MM.1S (cell line): ENCODE results near the gene SSBP4.

Experiments
- DNase-seq: peaks from one replicate; pipeline ENCODE4 v3.0.0-alpha.2; 2015
- H2AFZ ChIP-seq: fragments of 300-600 bp; sonication (generic); 2 replicates; pipeline ENCODE4 v1.6.0; 2016; ENCODE audit warnings: antibody characterized with exemption, low read length
- H3F3A ChIP-seq: fragments of 300-600 bp; sonication (generic); 2 replicates; pipeline ENCODE4 v1.6.1; 2016; ENCODE audit warnings: mild to moderate bottlenecking, antibody characterized with exemption, low read length, moderate library complexity, mixed read lengths; ENCODE audit not compliant: insufficient read depth
- H3K27ac ChIP-seq: fragments of 300-600 bp; sonication (generic); 2 replicates; pipeline ENCODE4 v1.5.1; 2016; ENCODE audit warnings: mild to moderate bottlenecking, low read length
- H3K27me3 ChIP-seq: fragments of 300-600 bp; sonication (generic); replicated peaks from 2 replicates; pipeline ENCODE4 v1.6.0; 2016; ENCODE audit warnings: low read length; ENCODE audit not compliant: insufficient read depth
- H3K36me3 ChIP-seq: fragments of 300-600 bp; sonication (generic); replicated peaks from 2 replicates; pipeline ENCODE4 v1.6.1; 2016; ENCODE audit warnings: mild to moderate bottlenecking, low read length, mixed read lengths; ENCODE audit not compliant: insufficient read depth
- H3K4me1 ChIP-seq: fragments of 300-600 bp; sonication (generic); 2 replicates; pipeline ENCODE4 v1.6.1; 2016; ENCODE audit warnings: low read length, mixed read lengths
- H3K4me2 ChIP-seq: fragments of 300-600 bp; sonication (generic); 2 replicates; pipeline ENCODE4 v1.6.0; 2016; ENCODE audit warnings: low read depth, low read length
- H3K4me3 ChIP-seq: fragments of 300-600 bp; sonication (generic); 2 replicates; pipeline ENCODE4 v1.5.1; 2016; ENCODE audit warnings: low read length, mixed read lengths
- H3K79me2 ChIP-seq: fragments of 300-600 bp; sonication (generic); 2 replicates; pipeline ENCODE4 v1.6.1; 2016; ENCODE audit warnings: mixed run types, low read length, mixed read lengths
- H3K9ac ChIP-seq: fragments of 300-600 bp; sonication (generic); 2 replicates; pipeline ENCODE4 v1.6.1; 2016; ENCODE audit warnings: low read length, mixed read lengths
- H3K9me2 ChIP-seq: fragments of 300-600 bp; sonication (generic); replicated peaks from 2 replicates; pipeline ENCODE4 v1.6.1; 2016; ENCODE audit warnings: mild to moderate bottlenecking, low read length, mixed read lengths; ENCODE audit not compliant: insufficient read depth
- H3K9me3 ChIP-seq: fragments of 300-600 bp; sonication (generic); replicated peaks from 2 replicates; pipeline ENCODE4 v1.6.1; 2016; ENCODE audit warnings: mild to moderate bottlenecking, low read length, mixed read lengths; ENCODE audit not compliant: insufficient read depth
- H4K20me1 ChIP-seq: fragments of 300-600 bp; sonication (generic); 2 replicates; pipeline ENCODE4 v1.6.1; 2016; ENCODE audit warnings: mild to moderate bottlenecking, low read length, moderate library complexity, mixed read lengths; ENCODE audit not compliant: insufficient read depth
- EZH2 ChIP-seq: fragments of 300-600 bp; sonication (generic); optimal IDR thresholded peaks from 2 replicates; pipeline ENCODE3; 2017; ENCODE audit warnings: low read depth, mild to moderate bottlenecking, antibody characterized with exemption, low read length, mixed read lengths
- EZH2phosphoT487 ChIP-seq: fragments of 300-600 bp; sonication (generic); IDR thresholded peaks from 2 replicates; pipeline ENCODE4 v1.6.1; 2018; ENCODE audit warnings: antibody characterized with exemption, low read length
- TF ChIP-seq, protein P1 (sequence below): fragments of 300-600 bp; sonication (generic); IDR thresholded peaks from 2 replicates; pipeline ENCODE4 v1.5.1; 2016; ENCODE audit warnings: antibody characterized with exemption, low read length, mixed read lengths

Gene SSBP4

GRCh38 chr19:18449552-18449951 lies 30.4 kb downstream of the SSBP4 start:
- Histone ChIP-seq H3K27me3 (no peaks in the 10 kb centered on the region), H3K9me2 (no peaks in the 10 kb centered on the region), H3K4me3 (no peak overlapping the region), H3K4me1 (no peaks in the 10 kb centered on the region), H3K79me2 (peaks cover 28% of the 10 kb centered on the region), H4K20me1 (peaks cover 3% of the 10 kb centered on the region), H3K9me3 (no peaks in the 10 kb centered on the region), H3K36me3 (peaks cover 9% of the 10 kb centered on the region), H3K4me2 (no peak overlapping the region), H3K9ac (no peak overlapping the region), H3F3A (no peaks in the 10 kb centered on the region), H3K27ac (no peak overlapping the region), H2AFZ (no peak overlapping the region)
- TF ChIP-seq EZH2 (no peak), EZH2phosphoT487 (no peak)
- TF ChIP-seq, protein P1, sequence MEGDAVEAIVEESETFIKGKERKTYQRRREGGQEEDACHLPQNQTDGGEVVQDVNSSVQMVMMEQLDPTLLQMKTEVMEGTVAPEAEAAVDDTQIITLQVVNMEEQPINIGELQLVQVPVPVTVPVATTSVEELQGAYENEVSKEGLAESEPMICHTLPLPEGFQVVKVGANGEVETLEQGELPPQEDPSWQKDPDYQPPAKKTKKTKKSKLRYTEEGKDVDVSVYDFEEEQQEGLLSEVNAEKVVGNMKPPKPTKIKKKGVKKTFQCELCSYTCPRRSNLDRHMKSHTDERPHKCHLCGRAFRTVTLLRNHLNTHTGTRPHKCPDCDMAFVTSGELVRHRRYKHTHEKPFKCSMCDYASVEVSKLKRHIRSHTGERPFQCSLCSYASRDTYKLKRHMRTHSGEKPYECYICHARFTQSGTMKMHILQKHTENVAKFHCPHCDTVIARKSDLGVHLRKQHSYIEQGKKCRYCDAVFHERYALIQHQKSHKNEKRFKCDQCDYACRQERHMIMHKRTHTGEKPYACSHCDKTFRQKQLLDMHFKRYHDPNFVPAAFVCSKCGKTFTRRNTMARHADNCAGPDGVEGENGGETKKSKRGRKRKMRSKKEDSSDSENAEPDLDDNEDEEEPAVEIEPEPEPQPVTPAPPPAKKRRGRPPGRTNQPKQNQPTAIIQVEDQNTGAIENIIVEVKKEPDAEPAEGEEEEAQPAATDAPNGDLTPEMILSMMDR, result no peak
- DNase-seq, result no peak

DNA sequence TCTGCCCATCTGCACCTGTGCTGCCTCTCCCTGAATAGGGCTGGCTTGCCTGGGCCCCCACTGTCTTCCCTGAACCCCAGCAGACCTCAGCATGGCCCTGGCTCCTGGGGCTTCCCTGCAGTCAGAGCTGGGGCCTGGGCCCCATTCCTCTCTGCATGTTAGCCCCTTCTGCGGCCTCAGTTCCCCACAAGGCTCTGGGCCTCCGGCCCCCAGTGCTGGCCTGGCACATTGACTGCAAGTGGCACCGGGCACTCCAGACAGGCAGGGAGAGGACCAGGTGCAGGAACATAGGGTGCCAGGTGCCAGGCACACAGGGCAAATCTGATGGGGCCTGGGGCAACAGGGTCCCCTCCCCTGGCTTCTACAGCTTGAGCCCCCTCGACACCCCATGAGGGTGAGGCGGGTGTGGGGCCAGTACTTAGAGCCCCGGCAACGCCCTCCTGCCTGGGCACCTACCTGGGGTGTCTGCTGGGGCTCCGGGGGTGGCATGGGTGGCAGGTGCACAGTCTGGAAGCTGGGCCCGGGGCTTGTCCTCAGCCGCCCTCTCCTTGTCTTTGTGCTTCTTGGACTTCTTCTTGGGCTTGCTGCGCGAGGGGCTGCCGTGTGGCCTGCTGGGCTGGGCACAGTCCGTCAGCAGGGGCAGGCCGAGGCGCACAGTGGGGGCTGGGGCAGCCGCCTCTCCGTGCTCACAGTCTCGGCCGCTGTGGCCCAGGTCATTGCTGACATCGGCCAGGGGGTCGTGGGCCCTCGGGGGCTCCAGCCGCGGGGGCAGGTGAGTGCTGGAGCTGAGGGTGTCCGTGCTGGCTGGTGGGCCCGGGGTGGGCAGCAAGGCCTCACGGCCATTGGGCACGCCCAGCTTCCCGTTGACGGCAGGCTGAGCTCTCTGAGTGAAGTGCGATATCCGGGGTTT lies 31.1 kb downstream of the SSBP4 start:
- no peak for TF ChIP-seq EZH2
- no peak for TF ChIP-seq EZH2phosphoT487
- TF ChIP-seq, protein P1, result no peak
- Histone ChIP-seq H3K4me1 (no peaks in the 10 kb centered on the region), H2AFZ (no peak overlapping the region), H3F3A (no peaks in the 10 kb centered on the region), H3K27ac (no peak overlapping the region), H3K79me2 (peaks cover 28% of the 10 kb centered on the region), H3K4me3 (no peak overlapping the region), H3K9me2 (no peaks in the 10 kb centered on the region), H3K9ac (no peak overlapping the region), H4K20me1 (peaks cover 3% of the 10 kb centered on the region), H3K27me3 (no peaks in the 10 kb centered on the region), H3K9me3 (no peaks in the 10 kb centered on the region), H3K4me2 (no peak overlapping the region), H3K36me3 (peaks cover 9% of the 10 kb centered on the region)
- no peak for DNase-seq

DNA sequence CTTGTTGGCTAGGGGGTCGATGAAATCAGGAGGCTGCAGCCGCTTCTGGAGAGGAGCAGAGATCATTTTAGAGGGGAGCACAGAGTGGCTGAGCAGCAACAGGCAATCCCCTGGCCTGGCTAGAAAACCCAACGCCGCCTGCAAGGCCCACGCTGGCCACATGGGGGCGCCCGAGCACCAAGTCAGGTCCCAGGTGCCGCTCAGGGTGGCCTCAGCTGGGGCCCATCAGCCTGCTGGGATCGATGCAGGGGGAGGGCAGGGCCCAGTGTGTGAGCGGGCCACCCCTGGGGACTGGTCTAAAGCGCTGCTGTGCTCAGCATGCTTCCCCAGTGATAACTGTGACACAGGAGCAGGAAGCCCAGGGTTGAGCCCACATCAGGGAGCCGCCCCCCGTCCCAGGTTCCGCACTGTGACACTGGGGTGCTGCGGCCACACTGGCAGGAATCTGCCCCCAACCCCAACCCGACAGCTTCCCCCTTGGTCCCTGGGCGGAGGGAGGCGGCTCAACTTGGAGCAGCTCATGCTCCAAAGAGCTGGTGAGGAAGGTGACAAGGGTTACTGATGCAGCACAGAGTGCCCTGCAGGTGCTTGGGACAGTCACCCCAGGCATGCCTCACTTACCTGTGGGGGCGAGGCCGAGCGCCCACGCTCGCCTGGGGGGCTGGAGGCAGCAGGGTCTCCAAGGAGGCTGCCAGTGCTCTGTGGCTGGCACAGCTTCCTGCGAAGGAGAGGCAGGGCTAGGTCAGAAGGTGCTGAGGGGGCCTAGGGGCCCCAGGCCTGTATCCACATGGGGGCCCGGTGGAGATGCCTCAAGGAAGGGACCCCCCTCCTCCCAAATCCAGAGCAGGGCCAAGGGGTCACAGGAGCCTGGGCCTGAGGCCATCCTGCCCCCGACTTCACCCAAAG lies 32.0 kb downstream of the SSBP4 start:
- Histone ChIP-seq H3K27me3 (no peaks in the 10 kb centered on the region), H3K79me2 (peaks cover 28% of the 10 kb centered on the region), H3K36me3 (peaks cover 7% of the 10 kb centered on the region), H2AFZ (no peak overlapping the region), H4K20me1 (peaks cover 3% of the 10 kb centered on the region), H3K27ac (no peak overlapping the region), H3K9me3 (no peaks in the 10 kb centered on the region), H3F3A (no peaks in the 10 kb centered on the region), H3K4me1 (no peaks in the 10 kb centered on the region), H3K4me2 (no peak overlapping the region), H3K9me2 (no peaks in the 10 kb centered on the region), H3K9ac (no peak overlapping the region), H3K4me3 (no peak overlapping the region)
- TF ChIP-seq, protein P1, result peak; percentile 92
- no peak for TF ChIP-seq EZH2
- no peak for TF ChIP-seq EZH2phosphoT487
- peak; percentile 71 for DNase-seq
